ENCODE results near the gene RAB33A.
A peak's percentile ranks its signal among the peaks of the same experiment; 100 is the strongest.

Gene RAB33A

GRCh38 chrX:130171446-130172126 is at the start of gene RAB33A:
RAB33A (plus strand) TSS chrX:130171962; CDS start chrX:130172063, 101 bp downstream.
- DNase-seq = peak; percentile 63

GRCh38 chrX:130124577-130124976 is 47.2 kb upstream of the RAB33A start:
- DNase-seq = no peak

- no peak for DNase-seq
Measured at GRCh38 chrX:130125091-130125874, 46.5 kb upstream of the RAB33A start.

GRCh38 chrX:130130990-130131389 is 40.8 kb upstream of the RAB33A start:
- DNase-seq = no peak

GRCh38 chrX:130136496-130136895 is 35.3 kb upstream of the RAB33A start:
- no peak for DNase-seq

- DNase-seq = no peak
Measured at GRCh38 chrX:130136961-130137360, 34.8 kb upstream of the RAB33A start.

- DNase-seq = no peak
Measured at GRCh38 chrX:130139474-130140201, 32.1 kb upstream of the RAB33A start.

GRCh38 chrX:130144509-130144908 is 27.3 kb upstream of the RAB33A start:
- no peak for DNase-seq

GRCh38 chrX:130145123-130145522 is 26.6 kb upstream of the RAB33A start:
- no peak for DNase-seq

- DNase-seq = no peak
Measured at GRCh38 chrX:130147631-130148030, 24.1 kb upstream of the RAB33A start.

GRCh38 chrX:130155564-130155963 is 16.2 kb upstream of the RAB33A start:
- no peak for DNase-seq

GRCh38 chrX:130158311-130158710 is 13.5 kb upstream of the RAB33A start:
- no peak for DNase-seq

- DNase-seq = no peak
Measured at GRCh38 chrX:130159776-130160175, 12.0 kb upstream of the RAB33A start.

- DNase-seq = no peak
Measured at GRCh38 chrX:130162094-130162735, 9.5 kb upstream of the RAB33A start.

GRCh38 chrX:130163398-130163797 is 8.4 kb upstream of the RAB33A start:
- no peak for DNase-seq

GRCh38 chrX:130165181-130165702 is 6.5 kb upstream of the RAB33A start:
- no peak for DNase-seq

GRCh38 chrX:130165703-130166502 is 5.9 kb upstream of the RAB33A start, which contains the start of gene AIFM1:
AIFM1 (minus strand) TSS chrX:130165841; CDS start chrX:130165656, 185 bp downstream.
- peak; percentile 88 for DNase-seq

GRCh38 chrX:130166503-130166777 is 5.3 kb upstream of the RAB33A start:
- DNase-seq = no peak

GRCh38 chrX:130167040-130167439 is 4.7 kb upstream of the RAB33A start:
- no peak for DNase-seq

- DNase-seq = peak; percentile 70
Measured at GRCh38 chrX:130170752-130171445, 863 bp upstream of the RAB33A start.

GRCh38 chrX:130172127-130172845 is 524 bp downstream of the RAB33A start:
- DNase-seq = no peak
